ENCODE results near the gene PTPRC.

PTPRC gene

GRCh38 chr1:198643808-198644207 lies 5.0 kb downstream of the PTPRC start:
- no peak for DNase-seq (ENCODE audit: low spot score)

- no peak for DNase-seq (ENCODE audit: low spot score)
Observed at GRCh38 chr1:198647055-198647454, 8.2 kb downstream of the PTPRC start.

- DNase-seq (ENCODE audit: low spot score): no peak
Observed at GRCh38 chr1:198648592-198648991, 9.8 kb downstream of the PTPRC start.

GRCh38 chr1:198649232-198649967 lies 10.6 kb downstream of the PTPRC start:
- DNase-seq (ENCODE audit: low spot score): no peak

GRCh38 chr1:198649968-198650338 lies 11.1 kb downstream of the PTPRC start:
- DNase-seq (ENCODE audit: low spot score): no peak

GRCh38 chr1:198650506-198650905 lies 11.7 kb downstream of the PTPRC start:
- no peak for DNase-seq (ENCODE audit: low spot score)

- peak; percentile 34 for DNase-seq (ENCODE audit: low spot score)
Observed at GRCh38 chr1:198651650-198652400, 13.0 kb downstream of the PTPRC start.

- DNase-seq (ENCODE audit: low spot score): no peak
Observed at GRCh38 chr1:198653808-198654413, 15.1 kb downstream of the PTPRC start.

GRCh38 chr1:198655459-198656121 lies 16.8 kb downstream of the PTPRC start:
- DNase-seq (ENCODE audit: low spot score): no peak

GRCh38 chr1:198656500-198656932 lies 17.7 kb downstream of the PTPRC start:
- no peak for DNase-seq (ENCODE audit: low spot score)

GRCh38 chr1:198657550-198658064 lies 18.8 kb downstream of the PTPRC start:
- DNase-seq (ENCODE audit: low spot score): no peak

- DNase-seq (ENCODE audit: low spot score): no peak
Observed at GRCh38 chr1:198660341-198661261, 21.8 kb downstream of the PTPRC start.

GRCh38 chr1:198662821-198663220 lies 24.0 kb downstream of the PTPRC start:
- no peak for DNase-seq (ENCODE audit: low spot score)

GRCh38 chr1:198664068-198664788 lies 25.4 kb downstream of the PTPRC start:
- DNase-seq (ENCODE audit: low spot score): peak; percentile 42

GRCh38 chr1:198667186-198667585 lies 28.3 kb downstream of the PTPRC start:
- DNase-seq (ENCODE audit: low spot score): no peak

- DNase-seq (ENCODE audit: low spot score): no peak
Observed at GRCh38 chr1:198667807-198668206, 29.0 kb downstream of the PTPRC start.

- no peak for DNase-seq (ENCODE audit: low spot score)
Observed at GRCh38 chr1:198669023-198669698, 30.3 kb downstream of the PTPRC start.

- no peak for DNase-seq (ENCODE audit: low spot score)
Observed at GRCh38 chr1:198669771-198670170, 30.9 kb downstream of the PTPRC start.

GRCh38 chr1:198671136-198671535 lies 32.3 kb downstream of the PTPRC start:
- DNase-seq (ENCODE audit: low spot score): no peak

GRCh38 chr1:198672124-198672523 lies 33.3 kb downstream of the PTPRC start:
- no peak for DNase-seq (ENCODE audit: low spot score)
